Activated CD8-positive, alpha-beta T cell treated with anti-CD3 and anti-CD28 coated beads, Interleukin-2, amount 10 ng/mL, durations not matched to agents 7 days and 5 days (primary cell): ENCODE results near the gene CYTH4. TPM values are rescaled to one million over a fixed set of nuclear protein-coding genes. Genes with fewer than 3 reads are reported as not detected.

ENCODE experiments used
- ATAC-seq: fragments of 150-1000 bp; cut with Tn5 transposase; one replicate; pipeline ENCODE4 v1.10.0; 2021; ENCODE audit warnings: moderate library complexity
- CTCF ChIA-PET: fragments of 350-600 bp; sonication (Branson Sonifier 250); formaldehyde crosslinking; loops from one replicate; lab custom pipeline; 2021; ENCODE audit warnings: antibody characterized with exemption; lab: Charles Lee
- POLR2A ChIA-PET: fragments of 350-600 bp; sonication (Branson Sonifier 250); formaldehyde crosslinking; loops from one replicate; lab custom pipeline; 2021; ENCODE audit warnings: antibody characterized with exemption; lab: Charles Lee
- DNase-seq: peaks from one replicate; pipeline ENCODE4 v3.0.0-alpha.2; 2020
- H3K27ac Mint-ChIP-seq: one replicate; pipeline ENCODE4 v1.8.0; 2021; ENCODE audit warnings: mild to moderate bottlenecking, mixed read lengths
- H3K27me3 Mint-ChIP-seq: one replicate; pipeline ENCODE4 v1.8.0; 2021; ENCODE audit warnings: low read depth, mixed read lengths
- H3K36me3 Mint-ChIP-seq: one replicate; pipeline ENCODE4 v1.8.0; 2021; ENCODE audit warnings: low read depth, mixed read lengths
- H3K4me1 Mint-ChIP-seq: one replicate; pipeline ENCODE4 v1.8.0; 2021; ENCODE audit warnings: low read depth, mixed read lengths
- H3K4me3 Mint-ChIP-seq: one replicate; pipeline ENCODE4 v1.8.0; 2021; ENCODE audit warnings: mild to moderate bottlenecking, mixed read lengths
- H3K9me3 Mint-ChIP-seq: one replicate; pipeline ENCODE4 v1.8.0; 2022; ENCODE audit warnings: mixed read lengths; ENCODE audit not compliant: insufficient read depth
- total RNA-seq, 2 experiments: library from RNA; stranded (reverse); gene quantifications; one replicate each; pipeline ENCODE4 v1.2.3, GENCODE V29; 2021

Gene CYTH4
- total RNA-seq, 2 experiments from 2014 or later, result 107 to 114 TPM

DNA sequence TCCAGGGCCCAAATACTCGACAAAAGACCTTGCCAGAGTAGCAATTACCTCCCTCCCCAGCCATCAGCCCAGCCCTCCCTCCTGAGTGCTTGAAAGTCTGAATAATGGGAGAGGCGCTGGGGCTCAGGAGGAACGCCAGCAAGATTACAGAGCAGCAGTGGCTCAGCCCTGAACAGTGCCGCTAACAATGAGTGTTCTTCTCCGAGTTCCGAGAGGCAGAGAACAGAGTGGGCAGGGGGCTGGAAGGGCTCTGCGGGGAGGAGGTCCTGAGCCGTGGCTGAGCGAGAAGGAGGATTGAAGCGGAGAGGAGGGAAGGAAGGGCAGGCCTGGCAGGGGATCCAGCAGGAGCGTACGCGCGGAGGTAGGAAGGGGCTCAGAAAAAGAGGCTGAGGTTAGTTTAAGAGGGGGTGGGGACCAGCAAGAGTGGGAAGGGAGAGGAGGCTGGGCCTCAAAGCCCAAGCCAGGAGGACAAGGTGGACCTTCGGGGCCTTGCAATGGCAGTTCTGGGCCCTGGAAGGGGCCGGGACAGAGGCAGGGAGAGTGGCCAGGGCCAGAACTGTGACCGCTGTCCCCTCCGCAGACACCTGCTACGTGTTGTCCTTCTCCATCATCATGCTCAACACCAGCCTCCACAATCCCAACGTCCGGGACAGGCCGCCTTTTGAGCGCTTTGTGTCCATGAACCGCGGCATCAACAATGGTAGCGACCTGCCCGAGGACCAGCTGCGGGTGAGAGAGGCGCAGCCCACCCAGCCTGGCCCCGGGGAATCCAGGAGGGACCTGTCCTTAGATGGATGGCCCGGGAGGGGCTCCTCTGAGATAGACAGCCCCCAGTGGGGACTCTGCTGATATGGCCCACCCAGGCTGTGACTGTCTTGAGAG lies 20.6 kb downstream of the CYTH4 start:
- ChIA-PET CTCF (interaction anchor here (1.0 kb wide), 2 partner anchors 14 to 42 kb away, joined by 3 read pairs; no protein-coding TSS in a partner anchor), POLR2A (interaction anchor here (1.0 to 1.4 kb wide), 3 partner anchors 8 to 73 kb away, joined by 4 read pairs; partner anchors contain the start of gene RAC2)
- peaks cover 92% of the 10 kb centered on the region for H3K36me3 Mint-ChIP-seq
- H3K4me3 Mint-ChIP-seq, result no peak overlapping the region
- peaks cover 99% of the 10 kb centered on the region for H3K4me1 Mint-ChIP-seq
- H3K27ac Mint-ChIP-seq, result peak overlapping the region; percentile 97
- H3K27me3 Mint-ChIP-seq, result no peaks in the 10 kb centered on the region
- no peak for ATAC-seq
- no peak for DNase-seq
- H3K9me3 Mint-ChIP-seq, result peaks cover 4% of the 10 kb centered on the region

GRCh38 chr22:37303821-37304274 lies 21.5 kb downstream of the CYTH4 start:
- ATAC-seq, result peak; percentile 35
- ChIA-PET POLR2A (interaction anchor here (0.6 to 2.3 kb wide), 7 partner anchors 8 to 198 kb away, joined by 3 to 9 read pairs (median 5); no protein-coding TSS in a partner anchor), CTCF (interaction anchor here (1.0 to 1.9 kb wide), 6 partner anchors 10 to 303 kb away, joined by 3 to 7 read pairs (median 3); no protein-coding TSS in a partner anchor)
- Mint-ChIP-seq H3K9me3 (peaks cover 4% of the 10 kb centered on the region), H3K36me3 (peaks cover 92% of the 10 kb centered on the region), H3K27ac (peak overlapping the region; percentile 97), H3K27me3 (no peaks in the 10 kb centered on the region), H3K4me3 (peak overlapping the region; percentile 63), H3K4me1 (peaks cover 99% of the 10 kb centered on the region)
- peak; percentile 79 for DNase-seq

- peak overlapping the region; percentile 10 for H3K4me3 Mint-ChIP-seq
- H3K36me3 Mint-ChIP-seq, result peaks cover 92% of the 10 kb centered on the region
- ATAC-seq (no peak), DNase-seq (no peak)
- H3K9me3 Mint-ChIP-seq, result peaks cover 4% of the 10 kb centered on the region
- H3K27me3 Mint-ChIP-seq, result no peaks in the 10 kb centered on the region
- H3K27ac Mint-ChIP-seq, result peak overlapping the region; percentile 97
- CTCF ChIA-PET, result interaction anchor here (0.8 to 1.9 kb wide), 10 partner anchors 9 to 302 kb away, joined by 3 to 7 read pairs (median 4); no protein-coding TSS in a partner anchor
- POLR2A ChIA-PET, result interaction anchor here (0.6 to 2.3 kb wide), 10 partner anchors 9 to 197 kb away, joined by 3 to 9 read pairs (median 6); no protein-coding TSS in a partner anchor
- peaks cover 99% of the 10 kb centered on the region for H3K4me1 Mint-ChIP-seq
These were observed 22.5 kb downstream of the CYTH4 start for GRCh38 chr22:37304595-37305343.

GRCh38 chr22:37305887-37306286 lies 23.6 kb downstream of the CYTH4 start:
- POLR2A ChIA-PET, result interaction anchor here (0.9 to 2.3 kb wide), 7 partner anchors 8 to 87 kb away, joined by 3 to 9 read pairs (median 7); no protein-coding TSS in a partner anchor
- no peak for ATAC-seq
- Mint-ChIP-seq H3K4me3 (no peak overlapping the region), H3K27me3 (no peaks in the 10 kb centered on the region), H3K4me1 (peaks cover 99% of the 10 kb centered on the region), H3K36me3 (peaks cover 92% of the 10 kb centered on the region), H3K9me3 (peaks cover 4% of the 10 kb centered on the region), H3K27ac (peak overlapping the region; percentile 96)
- no peak for DNase-seq
- CTCF ChIA-PET, result interaction anchor here (0.8 to 1.5 kb wide), 6 partner anchors 9 to 167 kb away, joined by 3 to 5 read pairs (median 3); no protein-coding TSS in a partner anchor

DNA sequence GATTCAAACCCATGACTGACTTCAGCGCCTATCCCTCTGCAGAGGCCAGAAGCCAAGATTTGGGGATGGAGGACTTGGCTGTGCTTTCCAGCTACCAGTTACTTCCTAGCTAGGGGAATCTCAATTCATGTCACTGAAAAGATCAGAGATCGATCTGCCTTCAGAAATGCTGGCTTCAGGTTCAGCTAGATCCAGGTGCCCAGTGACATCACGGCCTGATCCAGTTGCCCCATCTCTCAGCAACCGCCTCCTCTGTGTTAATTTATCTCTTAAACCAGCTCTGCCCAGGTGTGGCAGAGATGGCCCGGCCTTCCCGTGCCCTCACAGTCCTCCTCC lies 24.2 kb downstream of the CYTH4 start:
- ATAC-seq, result no peak
- Mint-ChIP-seq H3K4me1 (peaks cover 97% of the 10 kb centered on the region), H3K27ac (peak overlapping the region; percentile 96), H3K36me3 (peaks cover 91% of the 10 kb centered on the region), H3K27me3 (no peaks in the 10 kb centered on the region), H3K9me3 (peaks cover 4% of the 10 kb centered on the region), H3K4me3 (peak overlapping the region; percentile 71)
- ChIA-PET POLR2A (interaction anchor here (1.3 to 1.9 kb wide), 2 partner anchors 8 to 22 kb away, joined by 6 to 7 read pairs; no protein-coding TSS in a partner anchor), CTCF (interaction anchor here (0.8 to 1.5 kb wide), 3 partner anchors 8 to 166 kb away, joined by 3 to 5 read pairs (median 3); no protein-coding TSS in a partner anchor)
- DNase-seq, result no peak

DNA sequence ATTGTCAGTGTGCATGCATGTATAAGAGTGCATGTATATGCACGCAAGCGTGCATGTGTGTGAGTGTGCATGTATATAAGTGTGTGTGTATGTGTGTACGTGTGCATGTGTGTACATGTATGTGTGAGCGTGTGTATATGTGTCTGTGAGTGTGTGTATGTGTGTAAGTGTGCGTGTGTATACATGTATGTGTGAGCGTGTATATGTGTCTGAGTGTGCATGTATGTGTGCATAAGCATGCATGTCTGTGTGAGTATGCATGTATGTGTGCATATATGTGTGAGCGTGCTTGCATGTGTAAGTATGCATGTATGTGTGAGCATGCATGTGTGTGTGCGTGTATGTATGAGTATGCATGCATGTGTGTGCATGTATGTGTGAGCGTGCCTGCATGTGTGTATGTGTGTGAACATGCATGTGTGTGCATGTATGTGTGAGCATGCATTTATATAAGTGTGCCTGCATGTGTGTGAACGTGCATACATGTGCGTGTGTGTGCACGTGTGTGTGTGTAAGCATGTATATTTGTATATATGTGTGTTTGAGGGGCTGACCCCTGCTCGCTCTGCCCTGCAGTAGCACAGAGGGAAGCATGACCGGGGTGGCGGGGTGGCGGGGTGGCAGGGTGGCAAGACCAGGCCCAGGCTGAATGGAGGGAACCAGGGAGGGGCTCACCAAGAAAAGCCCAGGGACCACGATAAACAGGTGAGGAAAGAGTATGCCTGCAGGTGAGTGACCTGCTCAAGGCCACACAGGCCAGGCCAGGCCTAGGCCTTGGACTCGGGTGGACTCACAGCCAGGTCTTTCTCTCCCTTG lies 26.3 kb downstream of the CYTH4 start:
- Mint-ChIP-seq H3K9me3 (peaks cover 4% of the 10 kb centered on the region), H3K4me1 (peaks cover 95% of the 10 kb centered on the region), H3K4me3 (peak overlapping the region; percentile 71), H3K36me3 (peaks cover 86% of the 10 kb centered on the region), H3K27ac (peak overlapping the region; percentile 96), H3K27me3 (no peaks in the 10 kb centered on the region)
- no peak for ATAC-seq
- CTCF ChIA-PET, result interaction anchor here (1.2 to 2.2 kb wide), 4 partner anchors 24 to 66 kb away, joined by 3 to 19 read pairs (median 6); partner anchors contain the start of gene RAC2
- DNase-seq, result no peak
- POLR2A ChIA-PET, result interaction anchor here (1.3 to 2.0 kb wide), 4 partner anchors 8 to 65 kb away, joined by 6 to 26 read pairs (median 11); partner anchors contain the start of gene RAC2

DNA sequence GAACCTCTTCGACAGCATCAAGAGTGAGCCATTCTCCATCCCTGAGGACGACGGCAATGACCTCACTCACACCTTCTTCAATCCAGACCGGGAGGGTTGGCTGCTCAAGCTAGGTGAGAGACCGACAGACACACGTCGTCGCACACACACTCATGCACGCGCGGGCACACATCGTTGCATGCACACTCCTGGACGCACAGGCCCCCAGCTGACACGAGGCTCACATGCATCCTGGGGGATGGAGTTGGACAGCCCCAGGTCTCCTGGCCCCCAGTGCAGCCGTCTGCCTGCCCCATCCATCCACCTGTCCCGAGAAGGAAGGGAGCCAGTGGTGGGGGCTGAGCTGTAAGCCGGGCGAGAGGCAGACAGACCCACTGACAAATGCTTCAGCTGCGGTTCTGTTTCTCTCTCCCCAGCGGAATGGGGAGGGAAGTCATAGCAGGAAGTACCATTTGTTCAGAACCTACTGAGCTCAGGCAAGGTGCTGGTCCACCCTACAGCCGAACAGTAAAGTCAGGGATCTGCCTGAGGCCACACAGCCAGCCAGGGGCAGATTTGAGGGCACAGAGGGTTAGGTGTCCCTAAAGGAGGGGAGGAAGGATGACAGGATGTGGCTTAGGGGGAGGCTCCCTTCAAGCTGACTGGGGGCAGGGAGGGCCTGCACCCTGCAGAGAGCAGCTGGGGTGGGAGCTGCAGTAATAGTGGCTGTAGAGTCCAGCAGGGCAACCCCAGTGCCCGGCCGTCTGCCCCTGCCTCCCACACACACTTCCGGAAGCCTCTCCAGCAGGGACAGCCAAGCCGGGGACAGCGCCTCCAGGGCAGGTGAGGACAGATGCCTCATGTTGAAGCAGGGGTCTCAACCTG lies 27.1 kb downstream of the CYTH4 start:
- CTCF ChIA-PET, result interaction anchor here (0.9 to 2.2 kb wide), 16 partner anchors 9 to 258 kb away, joined by 3 to 19 read pairs (median 6); partner anchors contain the start of genes CYTH4 and RAC2
- H3K27ac Mint-ChIP-seq, result peak overlapping the region; percentile 96
- ATAC-seq (peak; percentile 48), DNase-seq (peak; percentile 86)
- H3K4me1 Mint-ChIP-seq, result peaks cover 95% of the 10 kb centered on the region
- no peaks in the 10 kb centered on the region for H3K27me3 Mint-ChIP-seq
- POLR2A ChIA-PET, result interaction anchor here (0.6 to 2.0 kb wide), 9 partner anchors 9 to 87 kb away, joined by 3 to 26 read pairs (median 6); partner anchors contain the start of genes CYTH4 and RAC2
- H3K9me3 Mint-ChIP-seq, result peaks cover 4% of the 10 kb centered on the region
- H3K36me3 Mint-ChIP-seq, result peaks cover 87% of the 10 kb centered on the region
- H3K4me3 Mint-ChIP-seq, result peak overlapping the region; percentile 45

GRCh38 chr22:37310075-37310606 lies 27.8 kb downstream of the CYTH4 start:
- peaks cover 87% of the 10 kb centered on the region for H3K36me3 Mint-ChIP-seq
- H3K9me3 Mint-ChIP-seq, result peaks cover 4% of the 10 kb centered on the region
- ChIA-PET CTCF (interaction anchor here (0.7 to 2.2 kb wide), 19 partner anchors 9 to 257 kb away, joined by 3 to 19 read pairs (median 4); partner anchors contain the start of genes CYTH4 and RAC2), POLR2A (interaction anchor here (1.0 to 2.0 kb wide), 9 partner anchors 8 to 88 kb away, joined by 3 to 26 read pairs (median 6); partner anchors contain the start of genes CYTH4 and RAC2)
- ATAC-seq (no peak), DNase-seq (no peak)
- H3K4me3 Mint-ChIP-seq, result peak overlapping the region; percentile 45
- H3K27ac Mint-ChIP-seq, result peak overlapping the region; percentile 96
- peaks cover 95% of the 10 kb centered on the region for H3K4me1 Mint-ChIP-seq
- no peaks in the 10 kb centered on the region for H3K27me3 Mint-ChIP-seq

- no peak for ATAC-seq
- ChIA-PET CTCF (interaction anchor here (0.7 to 2.2 kb wide), 15 partner anchors 10 to 256 kb away, joined by 3 to 19 read pairs (median 6); partner anchors contain the start of gene CYTH4), POLR2A (interaction anchor here (1.0 to 2.0 kb wide), 6 partner anchors 9 to 89 kb away, joined by 3 to 26 read pairs (median 9); partner anchors contain the start of genes CYTH4 and RAC2)
- no peak overlapping the region for H3K4me3 Mint-ChIP-seq
- peaks cover 4% of the 10 kb centered on the region for H3K9me3 Mint-ChIP-seq
- peaks cover 78% of the 10 kb centered on the region for H3K36me3 Mint-ChIP-seq
- peaks cover 93% of the 10 kb centered on the region for H3K4me1 Mint-ChIP-seq
- H3K27ac Mint-ChIP-seq, result peak overlapping the region; percentile 96
- no peaks in the 10 kb centered on the region for H3K27me3 Mint-ChIP-seq
- no peak for DNase-seq
These were observed 28.7 kb downstream of the CYTH4 start for GRCh38 chr22:37310815-37311595.
